ENCODE measurements around the gene ANKRD60.
A peak's percentile ranks its signal among the peaks of the same experiment; 100 is the strongest.

The ANKRD60 gene, protein sequence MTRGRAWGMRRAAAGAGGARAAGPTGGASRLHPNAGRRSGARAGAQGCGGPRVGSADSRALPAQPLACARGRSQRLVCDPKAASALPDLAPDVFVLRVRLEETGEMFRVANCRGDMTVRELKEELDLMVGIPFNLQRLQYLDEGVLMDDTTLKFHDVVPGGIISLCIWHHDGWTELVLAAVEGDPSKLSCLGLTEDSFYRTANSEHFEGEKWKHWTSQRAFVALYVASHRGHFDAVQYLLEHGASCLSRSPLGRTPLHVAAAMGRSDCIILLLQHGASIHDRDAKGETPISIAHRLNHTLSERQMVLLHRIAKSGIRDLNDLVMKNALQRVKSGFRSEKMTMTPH

DNA sequence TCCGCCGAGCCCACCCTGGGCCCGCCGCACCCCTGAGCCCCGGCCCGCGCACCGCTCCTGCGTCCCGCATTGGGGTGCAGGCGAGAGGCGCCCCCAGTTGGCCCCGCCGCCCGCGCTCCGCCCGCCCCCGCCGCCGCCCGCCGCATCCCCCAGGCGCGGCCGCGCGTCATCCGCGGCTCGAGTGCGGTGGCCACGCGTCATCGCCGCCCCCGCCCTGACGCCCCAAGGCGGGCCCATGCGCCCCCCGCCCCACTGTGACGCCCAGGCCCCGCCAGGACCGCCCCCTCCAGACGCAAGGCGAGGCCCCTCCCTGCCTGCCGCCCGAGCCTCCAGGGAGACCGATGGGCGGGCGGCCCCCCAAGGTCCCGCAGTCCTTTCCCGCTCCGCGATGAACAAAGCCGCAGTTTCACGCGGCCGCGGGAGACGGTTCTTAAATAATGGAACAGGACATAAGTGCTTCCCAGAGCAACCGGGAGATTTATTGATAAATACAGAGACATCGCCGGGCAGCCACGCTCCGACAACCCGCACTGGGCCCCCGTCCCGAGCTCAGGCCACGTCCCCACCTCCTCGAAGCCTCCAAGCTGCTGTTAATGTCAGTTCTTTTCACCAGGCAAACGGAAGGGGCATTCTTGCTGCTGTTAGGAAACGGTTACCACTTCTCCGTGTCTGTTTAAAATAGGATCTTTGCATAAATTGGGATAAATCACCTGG is at the start of gene ANKRD60:
Gene ANKRD60, minus strand, starts transcription at position 170 of the 714 bp plus-strand sequence. Its CDS starts 0 bp downstream, at position 170.
- DNase-seq (ENCODE audit: low read depth), result no peak

DNA sequence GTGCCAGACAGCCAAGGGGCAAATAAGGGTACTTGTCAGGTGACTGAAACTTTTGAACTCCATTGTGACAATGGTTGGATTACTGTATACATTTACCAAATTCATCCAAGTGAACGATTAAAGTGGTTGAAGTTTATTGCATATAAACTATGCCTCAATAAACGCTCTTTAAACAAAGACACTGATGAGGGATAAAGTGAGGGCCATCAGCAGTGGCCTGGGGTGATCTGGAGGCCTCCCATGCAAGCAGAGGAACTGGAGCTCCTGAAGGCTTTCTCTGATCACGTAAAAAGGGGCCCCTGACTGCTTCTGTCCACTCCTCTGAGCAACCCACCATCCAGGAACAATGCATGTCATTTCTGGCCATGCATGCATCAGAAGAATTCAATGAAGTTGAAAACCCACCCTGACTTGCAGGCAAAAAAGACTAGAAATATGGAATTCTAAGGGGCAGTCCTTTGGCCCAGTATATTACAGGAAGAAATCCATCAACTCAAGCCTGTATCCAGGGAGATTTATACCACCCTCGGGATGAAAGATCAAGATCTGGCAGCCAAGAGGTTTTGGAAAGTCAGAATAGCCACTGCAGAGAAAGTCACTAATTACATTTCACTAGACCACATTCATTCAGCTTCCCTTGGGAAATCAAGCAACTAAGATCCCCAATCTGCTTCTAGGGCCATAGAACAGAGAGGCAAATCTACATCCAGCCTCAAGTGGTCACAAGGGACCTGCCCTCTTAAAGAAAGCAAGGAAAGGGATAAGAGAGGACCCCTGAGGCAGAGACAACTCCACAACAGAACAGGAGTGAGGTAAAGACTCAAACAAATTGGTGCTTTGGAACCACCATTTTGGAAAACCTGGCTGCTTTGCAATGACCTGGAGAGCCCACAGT is 49.4 kb upstream of the ANKRD60 start:
- no peak for DNase-seq (ENCODE audit: low read depth)

DNA sequence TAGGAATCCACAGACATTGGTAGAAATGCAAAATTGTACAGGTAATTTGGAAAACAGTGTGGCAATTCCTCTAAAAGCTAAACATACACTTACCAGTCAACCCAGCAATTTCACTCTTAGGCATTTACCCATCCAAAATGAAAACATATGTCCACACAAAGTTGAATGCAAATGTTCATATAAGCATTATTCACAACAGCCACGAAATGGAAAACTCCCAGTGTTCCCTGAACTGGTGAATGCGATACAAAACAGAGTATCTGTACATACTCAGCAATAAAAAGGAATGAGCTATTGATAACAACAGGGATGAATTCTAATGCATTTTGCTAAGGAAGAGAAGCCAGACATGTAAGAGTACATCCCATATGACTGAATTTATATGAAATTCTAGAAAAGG is 48.7 kb upstream of the ANKRD60 start:
- no peak for DNase-seq (ENCODE audit: low read depth)

DNA sequence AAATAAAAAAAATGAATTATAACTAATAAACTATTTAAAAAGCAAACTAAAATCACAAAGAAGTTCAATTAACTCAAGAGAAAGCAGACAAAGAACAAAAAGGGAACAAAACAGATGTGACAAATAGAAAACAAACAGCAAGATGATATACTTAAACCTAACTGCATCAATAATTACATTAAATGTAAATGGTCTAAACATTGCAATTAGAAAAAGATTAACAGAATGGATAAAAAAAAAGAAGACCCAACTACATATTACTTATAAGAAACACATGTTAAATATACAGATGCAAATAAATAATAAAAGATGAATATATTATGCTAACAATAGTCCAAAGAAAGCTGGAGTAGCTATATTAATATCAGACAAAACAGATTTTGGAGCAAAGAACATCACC is 45.9 kb upstream of the ANKRD60 start:
- DNase-seq (ENCODE audit: low read depth), result no peak

DNA sequence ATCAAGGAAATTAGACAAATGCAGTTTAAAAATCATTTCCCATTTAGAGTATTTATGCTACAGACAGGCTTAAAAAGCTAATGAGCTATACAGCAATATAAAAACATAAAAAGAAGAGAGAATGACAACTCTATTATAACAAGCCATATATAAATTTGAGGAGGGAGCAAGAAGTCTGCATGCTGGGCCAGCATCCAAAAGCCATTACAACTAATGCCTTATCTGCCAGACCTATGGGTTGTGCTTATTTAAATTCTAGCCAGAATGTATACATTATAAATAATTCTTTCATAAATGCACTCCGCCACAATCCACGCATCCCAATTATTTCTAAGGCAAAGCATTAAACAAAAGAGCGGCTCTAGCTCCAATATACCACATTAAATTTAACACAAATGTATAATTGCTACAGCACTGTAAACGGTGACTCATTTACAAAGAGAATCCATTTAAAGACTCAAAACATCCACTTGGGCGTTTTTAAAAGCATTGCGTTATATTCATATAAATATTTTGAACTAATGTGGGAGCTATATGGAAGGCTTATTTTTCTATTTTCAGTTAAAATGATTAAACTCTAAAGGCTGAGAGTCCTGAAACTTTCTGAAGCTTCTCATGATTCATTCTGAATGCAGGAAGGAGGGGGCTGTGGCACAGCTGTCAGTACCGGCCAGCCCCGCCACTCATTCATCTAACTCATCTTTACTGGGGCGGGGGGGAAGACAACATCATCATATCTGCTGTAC is 43.3 kb upstream of the ANKRD60 start:
- no peak for DNase-seq (ENCODE audit: low read depth)

DNA sequence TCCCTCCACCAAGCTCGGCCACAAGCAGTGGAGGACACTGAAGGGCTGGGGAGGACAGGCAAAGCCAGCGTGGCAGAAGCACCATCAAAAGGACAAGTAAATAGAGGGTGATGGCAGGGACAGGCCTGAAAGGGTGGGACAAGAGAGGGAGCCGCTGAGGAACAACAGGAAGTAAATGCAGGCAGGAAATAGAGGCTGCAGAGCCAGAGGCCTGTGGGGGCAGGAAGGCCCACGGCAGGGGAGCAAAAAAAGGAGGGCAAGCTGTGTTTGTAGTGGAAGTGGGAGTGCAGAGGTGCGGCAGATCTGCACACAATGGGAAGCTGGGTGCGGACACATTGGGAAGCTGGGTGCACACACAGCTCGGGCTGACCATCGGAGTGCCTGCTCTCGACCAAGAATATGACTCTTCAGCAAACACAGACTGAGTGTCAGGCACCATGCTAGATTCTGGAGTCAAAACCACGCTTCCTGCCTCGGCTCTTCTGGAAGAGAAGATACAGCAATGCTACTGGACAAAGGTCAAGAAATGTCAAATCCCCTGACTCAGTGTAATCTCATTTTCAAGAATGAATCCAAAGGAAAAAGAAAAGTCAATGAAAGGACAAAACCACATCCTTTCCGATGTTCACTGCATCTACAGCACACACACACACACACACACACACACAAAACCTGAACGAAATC is 40.6 kb upstream of the ANKRD60 start:
- DNase-seq (ENCODE audit: low read depth), result no peak

DNA sequence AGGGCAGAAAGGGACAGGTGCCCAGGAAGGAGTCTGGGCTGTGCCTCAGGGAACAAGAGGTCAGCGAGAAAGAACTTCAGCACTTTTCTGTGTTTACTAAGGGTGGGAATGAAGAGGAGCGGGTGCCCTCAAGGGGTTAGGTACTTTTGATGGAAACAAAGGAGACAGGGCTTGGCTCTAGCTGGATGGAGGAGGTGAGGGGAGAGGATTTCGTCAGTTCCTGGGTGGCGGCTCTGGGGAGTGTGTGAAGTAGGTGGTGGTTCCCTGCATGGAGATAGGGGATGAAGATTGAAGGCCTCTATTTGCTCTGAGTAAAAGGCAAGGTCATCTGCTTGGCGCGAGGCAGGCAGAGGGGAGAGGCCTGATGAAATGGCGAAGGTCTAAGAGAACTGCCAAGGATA is 40.0 kb upstream of the ANKRD60 start:
- DNase-seq (ENCODE audit: low read depth), result no peak

DNA sequence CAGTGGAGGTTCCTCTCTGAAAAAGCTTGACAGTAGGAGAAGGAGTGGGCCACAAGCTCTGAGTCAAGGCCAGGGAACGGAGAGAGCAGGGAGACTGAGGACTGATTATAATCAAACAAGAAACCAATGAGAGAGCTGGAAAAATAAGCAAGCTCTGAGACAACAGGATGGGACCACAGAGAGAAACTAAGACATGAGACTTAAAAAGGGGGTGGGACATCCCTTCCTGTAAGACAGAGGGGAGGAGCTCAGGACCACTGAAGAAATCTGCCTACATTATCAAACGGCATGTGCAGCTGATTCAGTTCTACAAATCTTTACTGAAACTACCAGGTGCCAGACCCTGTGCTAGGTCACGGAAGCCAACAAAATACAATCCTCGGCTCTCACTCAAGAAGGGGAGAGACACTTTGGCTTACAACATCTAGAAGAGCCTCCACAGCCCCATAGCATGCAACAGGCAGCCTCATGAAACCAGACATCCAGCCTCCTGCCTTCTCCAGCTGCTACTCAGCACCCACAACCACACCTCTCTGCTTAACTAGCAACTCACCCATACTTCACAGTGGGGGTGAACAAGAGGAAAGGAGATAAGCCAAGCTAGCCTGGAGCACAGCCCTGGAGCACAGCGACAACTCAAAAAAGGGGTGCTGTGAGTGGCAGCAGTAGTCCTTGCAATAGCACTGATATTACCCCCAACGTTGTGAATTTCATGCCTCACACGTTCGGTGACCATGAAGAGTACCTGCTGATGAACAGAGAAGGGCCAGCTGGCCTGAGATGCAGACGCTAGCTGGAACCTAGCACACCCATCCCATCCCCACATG is 39.1 kb upstream of the ANKRD60 start:
- DNase-seq (ENCODE audit: low read depth), result no peak

DNA sequence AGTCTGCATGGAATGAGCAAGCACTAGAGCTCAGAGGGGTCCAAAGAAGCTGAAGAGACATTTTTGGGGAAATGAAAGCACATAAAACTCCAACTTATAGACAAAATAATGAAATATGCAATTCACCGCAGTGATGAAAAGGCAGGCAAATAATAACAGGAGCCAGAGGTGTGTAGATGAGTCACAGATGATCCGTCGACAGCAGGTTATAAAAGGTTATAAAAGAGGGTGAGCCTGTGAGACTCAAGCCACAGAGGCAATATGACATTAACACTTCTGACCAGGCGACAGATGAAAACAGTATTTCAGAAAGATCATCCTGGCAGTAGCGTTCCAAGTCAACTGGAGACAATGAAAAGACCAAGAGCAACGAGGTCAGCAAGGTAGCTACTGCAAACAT is 35.8 kb upstream of the ANKRD60 start:
- no peak for DNase-seq (ENCODE audit: low read depth)

DNA sequence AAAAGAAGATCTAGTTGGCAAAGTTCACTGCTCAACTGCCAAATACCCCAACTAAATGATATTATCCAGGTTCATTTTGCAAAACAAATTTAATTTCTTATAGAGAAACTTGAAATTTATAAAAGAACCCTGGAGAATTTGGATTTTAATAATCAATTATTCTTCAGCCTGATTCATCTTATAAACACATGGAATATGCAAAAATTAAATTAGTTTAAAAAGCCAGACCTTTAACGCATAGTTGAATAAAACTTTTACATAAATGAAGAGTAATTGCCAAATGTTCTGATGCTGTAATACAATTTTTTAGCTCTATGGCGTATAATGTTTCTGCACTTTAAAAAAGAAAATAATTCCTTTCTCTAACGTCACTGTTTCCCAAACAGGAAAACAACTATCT is 33.2 kb upstream of the ANKRD60 start:
- no peak for DNase-seq (ENCODE audit: low read depth)

DNA sequence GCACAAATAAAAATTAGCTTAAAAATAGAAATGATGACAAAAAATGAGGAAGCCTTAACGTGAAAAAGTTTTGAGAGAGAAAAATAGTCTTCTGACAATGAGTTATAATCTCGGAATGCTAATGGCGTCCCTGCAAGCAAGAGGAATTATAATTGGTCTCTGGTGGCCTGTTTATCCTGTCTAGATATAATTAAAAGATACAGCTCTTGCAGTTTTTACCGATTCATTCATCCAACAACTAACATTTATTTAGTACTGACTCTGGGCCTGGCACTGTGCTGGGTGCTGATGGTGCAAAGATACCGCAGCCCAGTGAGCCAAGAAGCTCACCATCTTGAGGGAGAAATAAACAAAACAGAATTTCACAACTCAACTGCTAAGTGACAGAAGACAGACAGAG is 31.6 kb upstream of the ANKRD60 start:
- DNase-seq (ENCODE audit: low read depth), result no peak

DNA sequence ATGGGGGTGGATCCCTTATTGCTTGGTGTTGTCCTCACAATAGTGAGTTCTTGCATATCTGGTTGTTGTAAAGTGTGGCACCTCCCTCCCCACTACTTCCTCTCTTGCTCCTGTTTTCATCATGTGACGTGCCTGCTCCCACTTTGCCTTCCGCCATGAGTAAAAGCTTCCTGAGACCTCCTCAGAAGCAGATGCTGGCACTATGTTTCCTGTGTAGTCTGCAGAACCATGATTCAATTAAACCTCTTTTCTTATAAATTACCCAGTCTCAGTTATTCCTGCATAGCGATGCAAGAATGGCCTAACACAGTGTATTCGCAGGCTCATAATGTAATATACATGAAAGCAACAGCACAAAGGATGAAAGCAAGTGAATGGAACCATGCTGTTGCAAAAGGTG is 28.4 kb upstream of the ANKRD60 start:
- DNase-seq (ENCODE audit: low read depth), result no peak

DNA sequence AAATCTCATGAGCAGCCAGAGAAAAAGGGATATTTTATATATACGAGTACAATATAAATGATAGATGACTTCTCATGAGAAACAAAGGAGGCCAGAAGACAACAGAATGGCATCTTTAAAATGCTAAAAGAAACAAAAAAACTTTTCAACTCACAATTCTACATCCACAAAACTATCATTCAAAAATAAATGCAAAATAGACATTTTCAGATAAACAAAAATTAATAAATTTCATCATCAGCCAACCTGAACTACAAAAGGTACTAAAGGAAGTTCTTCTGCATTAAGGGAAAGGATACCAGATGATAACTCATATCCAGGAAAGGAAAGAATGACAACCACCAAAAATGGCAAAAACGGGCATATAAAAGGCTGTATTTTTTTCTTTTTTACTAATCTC is 27.9 kb upstream of the ANKRD60 start:
- no peak for DNase-seq (ENCODE audit: low read depth)

DNA sequence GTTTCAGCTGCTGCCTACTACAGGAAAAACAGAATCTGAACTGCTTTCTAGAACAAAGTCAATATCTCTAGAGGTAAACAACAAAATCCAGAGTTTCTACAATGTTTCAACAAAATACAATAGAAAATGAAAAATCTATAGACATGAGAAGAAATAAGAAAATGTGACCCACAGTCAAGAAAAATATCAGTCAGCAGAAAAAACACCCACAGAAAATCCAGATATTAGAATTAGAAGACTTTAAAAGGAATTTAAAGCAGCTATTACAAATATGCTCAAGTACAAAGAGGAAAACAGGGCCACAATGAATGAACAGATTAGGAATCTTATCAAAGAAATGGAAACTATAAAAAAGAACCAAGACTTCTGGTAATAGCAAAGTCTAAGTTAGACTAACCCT is 26.4 kb upstream of the ANKRD60 start:
- DNase-seq (ENCODE audit: low read depth), result no peak

DNA sequence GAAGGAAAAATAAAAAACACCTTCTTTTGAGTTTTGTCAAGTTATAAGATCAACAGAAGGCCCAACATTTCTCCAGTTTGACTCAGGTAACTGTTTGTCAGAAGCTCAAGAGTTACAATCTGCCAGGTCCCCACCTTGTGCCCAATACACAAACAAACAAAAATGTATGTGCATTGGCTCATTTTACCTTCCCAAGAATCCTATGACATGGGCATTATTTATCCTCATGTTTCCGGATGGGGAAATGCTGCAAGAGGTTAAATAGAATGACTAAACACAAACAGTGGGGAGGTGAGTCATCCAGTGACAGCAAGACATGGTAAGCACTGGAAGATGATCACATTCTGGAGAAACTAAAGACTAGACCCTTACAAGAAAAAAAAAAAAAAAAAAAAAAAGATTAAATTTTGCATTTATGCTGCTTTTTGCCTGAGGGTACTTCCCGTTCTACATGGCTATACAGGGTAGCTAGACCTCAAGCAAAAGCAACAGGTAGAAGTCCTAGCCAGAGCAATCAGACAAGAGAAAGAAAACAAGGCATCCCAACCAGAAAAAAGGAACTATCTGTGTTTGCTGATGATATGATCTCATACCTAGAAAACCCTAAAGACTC is 23.6 kb upstream of the ANKRD60 start:
- DNase-seq (ENCODE audit: low read depth), result peak; percentile 91

DNA sequence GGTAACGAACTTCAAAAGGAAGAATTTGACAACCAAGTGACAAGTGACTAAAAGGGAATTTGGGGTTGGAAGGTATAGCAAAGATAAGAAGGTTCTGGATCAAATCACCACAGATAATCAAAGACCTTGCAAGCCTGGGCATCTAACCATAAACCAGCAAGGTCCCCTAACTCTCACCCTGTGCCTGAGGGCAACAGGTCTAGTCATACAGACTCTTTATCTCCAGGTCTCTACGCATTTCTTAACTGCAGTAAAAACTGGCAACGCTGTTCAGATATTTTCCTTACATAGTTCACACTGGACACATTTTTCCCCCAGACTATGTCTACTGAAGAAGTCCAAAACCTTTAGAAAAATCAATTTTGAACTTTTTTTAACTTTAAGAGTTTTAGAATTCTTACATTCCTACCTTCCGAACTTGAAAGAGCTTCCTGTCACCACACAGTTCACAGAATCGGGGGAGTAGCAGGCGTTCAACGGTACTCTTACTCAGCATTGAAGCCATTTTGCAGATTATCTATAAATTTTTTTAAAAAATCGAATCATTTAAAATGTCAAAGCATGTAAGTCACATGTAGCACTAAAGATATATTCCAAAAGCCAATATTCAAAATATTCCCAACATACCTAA is 23.0 kb upstream of the ANKRD60 start:
- no peak for DNase-seq (ENCODE audit: low read depth)

DNA sequence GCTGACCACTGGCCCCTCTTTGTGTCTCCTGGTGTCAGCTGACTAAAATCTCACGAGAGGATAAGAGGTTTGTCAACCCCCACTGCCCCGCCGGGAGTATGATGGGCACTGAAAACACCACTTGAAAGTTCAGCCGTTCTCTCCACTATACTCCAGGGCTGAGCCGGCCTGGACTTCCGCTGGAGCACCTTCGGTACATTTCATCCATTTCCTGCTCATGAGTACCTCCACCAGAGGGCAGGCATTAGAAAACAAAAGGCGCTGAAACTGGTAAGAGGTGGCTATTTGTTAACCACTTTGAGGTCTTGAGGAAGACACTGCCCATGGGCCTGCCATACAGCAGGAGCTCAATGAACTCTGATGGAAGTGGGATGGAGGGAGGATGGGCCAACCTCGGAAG is 17.9 kb upstream of the ANKRD60 start:
- DNase-seq (ENCODE audit: low read depth), result no peak

DNA sequence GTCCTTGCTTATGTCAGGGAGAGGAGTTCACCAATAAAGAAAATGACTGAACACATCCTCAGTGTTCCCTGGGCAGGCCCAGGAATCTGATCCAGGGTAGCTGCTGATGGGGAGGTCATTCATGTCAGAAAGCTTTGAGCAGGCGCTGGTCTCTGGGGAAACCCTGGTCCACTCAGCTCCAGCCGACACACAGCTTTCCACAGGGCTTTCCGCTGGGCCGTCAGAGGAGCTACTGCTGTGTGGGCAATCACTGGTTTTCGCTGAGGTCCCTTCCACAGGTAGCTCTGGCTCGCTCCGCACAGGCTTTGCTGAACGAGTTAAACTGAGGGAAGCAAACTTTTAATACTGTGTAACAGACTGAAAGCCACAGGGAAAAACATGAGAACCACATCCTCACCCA is 17.5 kb upstream of the ANKRD60 start:
- no peak for DNase-seq (ENCODE audit: low read depth)

DNA sequence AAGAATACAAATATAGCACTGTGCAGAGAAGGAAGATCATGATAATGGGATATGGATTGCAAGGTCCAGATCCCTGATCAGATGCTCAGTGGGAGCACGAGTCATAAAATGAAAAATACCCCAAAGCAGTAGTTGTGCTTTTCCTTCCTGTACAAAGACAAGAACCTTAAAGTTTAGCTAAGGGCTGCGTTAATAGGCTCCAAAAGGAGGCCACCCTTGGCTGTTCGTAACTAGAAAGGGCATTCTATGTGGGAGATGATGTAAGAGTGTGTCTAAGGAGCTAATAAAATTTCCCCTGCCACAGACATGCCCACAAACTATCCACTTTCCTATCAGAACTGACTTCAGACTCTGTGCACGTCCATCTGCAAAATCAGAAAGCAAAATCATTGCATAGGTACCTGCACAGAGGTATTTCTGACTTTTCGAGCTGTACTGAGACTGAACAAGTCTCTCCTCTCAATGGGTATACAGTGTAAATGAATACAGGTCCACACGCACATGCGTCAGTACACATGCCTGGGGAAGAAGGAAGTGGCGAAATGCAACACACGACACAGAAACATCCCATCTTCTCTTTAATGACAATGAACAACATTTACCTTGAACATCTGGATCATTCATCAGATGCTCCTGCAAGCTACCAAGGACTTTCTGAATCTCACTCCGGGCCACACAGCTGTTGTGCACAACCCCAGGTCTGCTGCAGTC is 16.9 kb upstream of the ANKRD60 start:
- no peak for DNase-seq (ENCODE audit: low read depth)

Data from HS-5 (cell line).